Skeletal muscle tissue (tissue), 4 donors: ENCODE results near the gene LRRC73. TPM values are rescaled to one million over a fixed set of nuclear protein-coding genes. Genes with fewer than 3 reads are reported as not detected.
"Not testable (repeated sequence)": the region's sequence is repeated elsewhere in the genome, so short reads cannot be mapped to it uniquely, and the experiment has no call there.

ENCODE experiments used
- H3K27ac ChIP-seq: one replicate; pipeline ENCODE4 v1.7.0; 2013; ENCODE audit warnings: mild to moderate bottlenecking, low read depth, low read length, inconsistent platforms
- H3K27me3 ChIP-seq, 3 donors: one replicate each; pipeline ENCODE4 v1.7.0; 2013; ENCODE audit warnings: low read length in 3 of 3; ENCODE audit not compliant: control insufficient read depth in 3 of 3, insufficient read depth in 3 of 3
- H3K36me3 ChIP-seq, 3 donors: one replicate each; pipeline ENCODE4 v1.7.0; 2013; ENCODE audit warnings: low read length in 3 of 3; ENCODE audit not compliant: control insufficient read depth in 3 of 3, insufficient read depth in 3 of 3
- H3K4me1 ChIP-seq, 3 donors: one replicate each; pipeline ENCODE4 v1.7.0; 2013; ENCODE audit warnings: low read length in 3 of 3, mild to moderate bottlenecking in 3 of 3; ENCODE audit not compliant: control insufficient read depth in 3 of 3, insufficient read depth in 3 of 3
- H3K4me3 ChIP-seq, 3 donors: one replicate each; pipeline ENCODE4 v1.7.0; 2013; ENCODE audit warnings: low read length in 3 of 3
- H3K9ac ChIP-seq, 3 donors: one replicate each; pipeline ENCODE4 v1.7.0; 2013; ENCODE audit warnings: low read length in 3 of 3, mild to moderate bottlenecking in 3 of 3, moderate library complexity in 2 of 3, low read depth in 1 of 3
- H3K9me3 ChIP-seq, 3 donors: one replicate each; pipeline ENCODE4 v1.7.0; 2013; ENCODE audit warnings: low read length in 3 of 3; ENCODE audit not compliant: control insufficient read depth in 3 of 3
- total RNA-seq: library from RNA; depleted of rRNA; stranded (reverse); fragments of >200 nt; gene quantifications from one replicate; pipeline ENCODE4 v1.2.3, GENCODE V29; 2014
- donor health status: Osteomylitis.

The LRRC73 gene
- 0.52 TPM for total RNA-seq

- peak within 1 kb of the TSS in 2 of 3 donors; percentile 55 to 69 for H3K9ac ChIP-seq
- H3K27ac ChIP-seq, result no peak within 1 kb of the TSS
- no peaks in the 10 kb centered on the region for H3K9me3 ChIP-seq
- H3K4me3 ChIP-seq, result peak within 1 kb of the TSS; percentile 69 to 73 (median 70)
- H3K27me3 ChIP-seq, result peaks cover 3 to 21% (median 19%) of the 10 kb centered on the region in 3 donors
- peaks cover 32 to 40% (median 34%) of the 10 kb centered on the region in 3 donors for H3K4me1 ChIP-seq
- H3K36me3 ChIP-seq, result peaks cover 35 to 46% (median 37%) of the 10 kb centered on the region in 3 donors
Measured at GRCh38 chr6:43509984-43510826, at the start of gene LRRC73. LRRC73 (minus strand) TSS chr6:43510346; CDS start chr6:43509785, 561 bp downstream.

DNA sequence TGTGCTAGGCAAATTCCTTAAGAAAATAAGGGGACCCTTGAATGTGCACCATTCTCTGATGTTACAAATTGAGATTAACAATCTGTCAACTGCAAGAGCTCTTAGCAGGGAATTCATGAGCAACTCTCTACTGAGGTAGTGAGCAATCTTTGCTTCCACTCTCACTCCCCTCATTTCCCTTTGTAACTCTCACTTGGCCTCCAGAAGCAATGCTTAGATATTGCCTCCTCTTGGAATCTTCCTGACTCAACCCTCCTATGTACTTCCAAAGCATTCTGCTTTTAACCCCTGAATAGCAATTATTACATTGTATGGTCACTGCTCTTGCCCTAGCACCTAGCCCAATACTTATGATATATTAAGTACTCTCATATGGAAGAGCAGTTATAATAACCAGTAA lies 49.2 kb upstream of the LRRC73 start:
- H3K27ac ChIP-seq, result no peak overlapping the region
- no peaks in the 10 kb centered on the region for H3K9me3 ChIP-seq
- H3K4me1 ChIP-seq, result no peaks in the 10 kb centered on the region
- H3K9ac ChIP-seq, result no peak overlapping the region
- H3K4me3 ChIP-seq, result no peak overlapping the region
- no peaks in the 10 kb centered on the region for H3K27me3 ChIP-seq
- peaks cover 26 to 80% (median 63%) of the 10 kb centered on the region in 3 donors for H3K36me3 ChIP-seq

- not testable (repeated sequence) for H3K27ac ChIP-seq, H3K27me3 ChIP-seq, H3K9ac ChIP-seq, H3K4me1 ChIP-seq, H3K9me3 ChIP-seq, H3K4me3 ChIP-seq
- H3K36me3 ChIP-seq, result peaks cover 31 to 80% (median 65%) of the 10 kb centered on the region in 3 donors
Measured at GRCh38 chr6:43557620-43558019, 47.5 kb upstream of the LRRC73 start.

DNA sequence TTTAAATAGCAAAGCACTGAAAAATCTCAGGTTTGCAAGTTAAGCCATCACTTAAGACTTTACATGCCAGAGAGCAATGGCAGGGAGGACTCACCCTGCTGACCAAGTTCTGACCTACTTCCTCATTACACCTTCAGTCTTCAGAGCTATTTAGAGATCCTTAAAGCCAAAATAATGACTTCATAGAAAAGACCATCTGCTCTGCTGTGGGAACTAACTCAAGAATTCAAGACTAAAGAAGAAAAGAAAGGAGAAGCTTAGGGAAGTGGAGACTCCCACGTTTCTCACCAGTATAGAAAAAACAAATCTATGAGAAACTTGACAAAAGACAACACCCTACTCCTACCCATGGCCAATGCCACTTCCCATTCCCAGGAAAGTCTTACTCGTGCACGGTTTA lies 37.1 kb upstream of the LRRC73 start:
- Histone ChIP-seq H3K9ac (no peak overlapping the region), H3K36me3 (peaks cover 37 to 78% (median 63%) of the 10 kb centered on the region in 3 donors), H3K27ac (no peak overlapping the region), H3K4me1 (no peaks in the 10 kb centered on the region), H3K9me3 (no peaks in the 10 kb centered on the region), H3K4me3 (no peak overlapping the region), H3K27me3 (no peaks in the 10 kb centered on the region)

GRCh38 chr6:43544461-43544860 lies 34.3 kb upstream of the LRRC73 start:
- H3K4me3 ChIP-seq, result no peak overlapping the region
- no peaks in the 10 kb centered on the region for H3K9me3 ChIP-seq
- no peaks in the 10 kb centered on the region for H3K4me1 ChIP-seq
- H3K36me3 ChIP-seq, result peaks cover 28 to 54% (median 41%) of the 10 kb centered on the region in 3 donors
- H3K9ac ChIP-seq, result no peak overlapping the region
- no peaks in the 10 kb centered on the region for H3K27me3 ChIP-seq
- no peak overlapping the region for H3K27ac ChIP-seq

GRCh38 chr6:43541774-43542471 lies 31.8 kb upstream of the LRRC73 start:
- no peak overlapping the region for H3K9ac ChIP-seq
- peaks cover 11 to 34% (median 32%) of the 10 kb centered on the region in 3 donors for H3K36me3 ChIP-seq
- no peaks in the 10 kb centered on the region for H3K27me3 ChIP-seq
- H3K9me3 ChIP-seq, result no peaks in the 10 kb centered on the region
- no peak overlapping the region for H3K27ac ChIP-seq
- no peaks in the 10 kb centered on the region for H3K4me1 ChIP-seq
- H3K4me3 ChIP-seq, result no peak overlapping the region

DNA sequence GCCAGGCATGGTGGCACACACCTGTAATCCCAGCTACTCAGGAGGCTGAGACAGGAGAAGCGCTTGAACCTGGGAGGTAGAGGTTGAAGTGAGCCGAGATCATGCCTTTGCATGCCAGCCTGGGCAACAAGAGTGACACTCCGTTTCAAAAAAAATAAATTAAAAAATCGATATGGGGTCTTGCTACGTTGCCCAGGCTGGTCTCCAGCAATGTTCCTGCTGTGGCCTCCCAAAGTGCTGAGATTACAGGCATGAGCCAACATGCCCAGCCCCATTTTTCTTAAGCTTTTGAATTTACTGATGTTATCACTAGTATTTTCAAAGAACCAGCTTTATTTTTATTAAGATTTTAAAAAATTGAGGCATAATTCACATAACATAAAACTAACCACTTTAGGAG lies 30.4 kb upstream of the LRRC73 start:
- Histone ChIP-seq H3K36me3 (peaks cover 8 to 21% (median 20%) of the 10 kb centered on the region in 3 donors), H3K27me3 (no peaks in the 10 kb centered on the region), H3K4me1 (no peaks in the 10 kb centered on the region), H3K9ac (no peak overlapping the region), H3K27ac (no peak overlapping the region), H3K4me3 (no peak overlapping the region), H3K9me3 (no peaks in the 10 kb centered on the region)

- H3K4me1 ChIP-seq, H3K9ac ChIP-seq, H3K9me3 ChIP-seq, H3K27ac ChIP-seq, H3K4me3 ChIP-seq, H3K27me3 ChIP-seq: not testable (repeated sequence)
- H3K36me3 ChIP-seq, result peaks cover 6 to 17% (median 14%) of the 10 kb centered on the region in 3 donors
Measured at GRCh38 chr6:43539409-43539808, 29.3 kb upstream of the LRRC73 start.

GRCh38 chr6:43538986-43539385 lies 28.8 kb upstream of the LRRC73 start:
- not testable (repeated sequence) for H3K27ac ChIP-seq, H3K9ac ChIP-seq, H3K4me3 ChIP-seq, H3K4me1 ChIP-seq, H3K9me3 ChIP-seq, H3K27me3 ChIP-seq
- peaks cover 6 to 18% (median 15%) of the 10 kb centered on the region in 3 donors for H3K36me3 ChIP-seq

- H3K36me3 ChIP-seq, result peaks cover 25 to 44% (median 40%) of the 10 kb centered on the region in 3 donors
- no peak overlapping the region for H3K4me3 ChIP-seq
- no peak overlapping the region for H3K9ac ChIP-seq
- H3K9me3 ChIP-seq, result no peaks in the 10 kb centered on the region
- H3K4me1 ChIP-seq, result no peaks in the 10 kb centered on the region
- H3K27me3 ChIP-seq, result no peaks in the 10 kb centered on the region
- H3K27ac ChIP-seq, result no peak overlapping the region
Measured at GRCh38 chr6:43532201-43532600, 22.1 kb upstream of the LRRC73 start.
